LNCaP clone FGC (cell line): ENCODE results near the gene MTUS2.

Source experiments
- DNase-seq: peaks from one replicate; pipeline ENCODE4 v3.0.0-alpha.2; 2011; ENCODE audit warnings: low read depth
- H3K4me3 ChIP-seq: 2 replicates; pipeline ENCODE4 v1.5.1; 2011; ENCODE audit warnings: mild to moderate bottlenecking, low read depth, low read length, control low read depth
- CTCF ChIP-seq: IDR thresholded peaks from 2 replicates; pipeline ENCODE4 v1.5.1; 2012; ENCODE audit warnings: mild to moderate bottlenecking; ENCODE audit not compliant: control insufficient read depth, insufficient read depth; ENCODE audit errors: extremely low read depth

MTUS2 gene

GRCh38 chr13:29411481-29411880 is 591.3 kb downstream of the MTUS2 start:
- DNase-seq = no peak
- H3K4me3 ChIP-seq = no peak overlapping the region
- TF ChIP-seq CTCF = no peak

GRCh38 chr13:29418026-29418425 is 597.9 kb downstream of the MTUS2 start:
- no peak for TF ChIP-seq CTCF
- no peak for DNase-seq
- H3K4me3 ChIP-seq = no peak overlapping the region

- no peak for DNase-seq
- no peak overlapping the region for H3K4me3 ChIP-seq
- TF ChIP-seq CTCF = no peak
Measured at GRCh38 chr13:29421118-29421517, 601.0 kb downstream of the MTUS2 start.

GRCh38 chr13:29422015-29422414 is 601.9 kb downstream of the MTUS2 start:
- H3K4me3 ChIP-seq = no peak overlapping the region
- no peak for DNase-seq
- TF ChIP-seq CTCF = no peak

- DNase-seq = no peak
- no peak overlapping the region for H3K4me3 ChIP-seq
- no peak for TF ChIP-seq CTCF
Measured at GRCh38 chr13:29423050-29423449, 602.9 kb downstream of the MTUS2 start.

- peak overlapping the region; percentile 14 for H3K4me3 ChIP-seq
- no peak for DNase-seq
- TF ChIP-seq CTCF = no peak
Measured at GRCh38 chr13:29427937-29428309, 607.8 kb downstream of the MTUS2 start.

GRCh38 chr13:29428310-29429181 is 608.4 kb downstream of the MTUS2 start:
- TF ChIP-seq CTCF = no peak

More at GRCh38 chr13:29428310-29429181, 608.4 kb downstream of the MTUS2 start:
- DNase-seq = no peak
- peak overlapping the region; percentile 14 for H3K4me3 ChIP-seq
